ENCODE data around the gene NDRG4.

NDRG4 gene

DNA sequence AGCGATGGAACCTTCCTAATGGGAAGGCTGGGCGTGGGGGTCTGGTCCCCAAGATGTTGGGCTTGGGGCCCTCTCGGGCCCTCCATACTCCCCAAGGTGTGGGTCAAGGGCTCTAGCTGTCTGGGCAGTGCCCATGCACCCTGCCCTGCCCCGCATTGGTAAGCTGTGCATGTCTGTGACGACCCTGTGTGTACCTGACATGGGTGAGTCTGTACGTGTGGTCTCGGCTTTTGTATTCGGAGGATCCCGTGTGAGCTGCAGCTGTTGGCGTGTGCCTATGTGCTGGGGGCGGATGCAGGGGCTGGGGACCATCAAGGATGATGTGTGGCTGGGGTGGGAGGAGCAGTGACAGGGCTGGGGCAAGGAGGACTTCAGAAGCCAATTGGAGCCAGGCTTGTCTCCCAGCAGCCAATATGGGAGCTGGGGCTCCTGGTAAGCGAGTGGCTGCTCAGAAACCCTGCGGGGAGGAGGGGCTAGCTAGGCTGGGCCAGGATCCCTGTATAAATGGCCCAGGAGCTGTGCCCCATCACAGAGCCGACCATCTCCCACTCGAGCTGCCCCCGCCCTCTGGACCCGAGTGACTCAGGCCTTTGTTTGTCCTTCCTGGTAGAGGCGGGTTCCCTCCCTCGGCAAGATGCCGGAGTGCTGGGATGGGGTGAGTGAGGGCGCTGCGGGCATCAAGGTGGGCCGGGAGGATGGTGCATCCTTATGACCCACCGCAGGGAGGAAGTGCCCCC, at the start of gene NDRG4:
TSS of gene NDRG4 (plus strand) at position 529 of the 737 bp plus-strand sequence. CDS start at position 635, 106 bp downstream.
- DNase-seq, result peak; percentile 63

GRCh38 chr16:58450590-58450989, 49.4 kb upstream of the NDRG4 start:
- DNase-seq, result no peak

- no peak for DNase-seq
These were observed 48.7 kb upstream of the NDRG4 start for GRCh38 chr16:58451265-58451689.

DNA sequence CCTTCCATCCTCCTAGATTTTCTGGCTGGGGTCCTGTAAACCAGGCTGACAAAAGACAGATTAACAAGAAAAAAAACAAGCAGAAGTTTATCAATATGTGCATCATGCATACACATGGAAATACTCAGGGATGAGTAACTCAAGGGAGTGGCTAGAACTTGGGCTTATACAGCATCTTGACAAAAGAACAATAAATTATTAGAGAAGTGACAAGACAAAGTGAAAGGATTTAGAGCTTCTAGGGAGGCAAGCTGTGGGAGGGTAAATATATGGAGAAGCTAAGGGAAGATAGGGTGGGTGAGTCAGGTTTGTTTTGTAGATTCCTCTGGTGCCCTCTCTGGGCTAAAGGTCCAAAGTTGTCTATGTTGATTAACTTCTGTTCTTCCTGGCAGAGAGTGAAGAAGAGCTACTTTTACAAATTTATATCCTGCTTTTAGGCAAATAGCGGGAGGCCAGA, 48.0 kb upstream of the NDRG4 start:
- DNase-seq, result peak; percentile 83

DNA sequence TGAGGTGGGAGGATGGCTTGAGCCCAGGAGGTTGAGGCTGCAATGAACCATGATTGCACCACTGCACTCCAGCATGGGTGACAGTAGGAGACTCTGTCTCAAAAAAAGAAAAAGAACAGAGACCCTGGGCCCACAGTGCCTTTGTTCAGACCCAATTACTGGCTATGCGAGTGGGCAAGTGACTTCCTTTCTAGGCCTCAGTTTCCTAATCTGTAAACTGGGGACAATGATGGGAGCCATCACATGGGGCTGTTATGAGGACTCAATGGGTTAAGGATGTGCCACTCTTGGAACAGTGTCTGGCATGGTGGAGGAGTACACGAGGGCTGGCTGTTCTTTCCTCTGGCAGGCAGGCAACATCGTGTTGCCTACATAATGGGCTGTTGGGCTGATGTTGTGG, 47.3 kb upstream of the NDRG4 start:
- DNase-seq, result no peak

GRCh38 chr16:58454178-58454577, 45.8 kb upstream of the NDRG4 start:
- DNase-seq, result no peak

- DNase-seq, result no peak
These were observed 45.1 kb upstream of the NDRG4 start for GRCh38 chr16:58454856-58455255.

GRCh38 chr16:58455750-58456149, 44.2 kb upstream of the NDRG4 start:
- DNase-seq, result no peak

DNA sequence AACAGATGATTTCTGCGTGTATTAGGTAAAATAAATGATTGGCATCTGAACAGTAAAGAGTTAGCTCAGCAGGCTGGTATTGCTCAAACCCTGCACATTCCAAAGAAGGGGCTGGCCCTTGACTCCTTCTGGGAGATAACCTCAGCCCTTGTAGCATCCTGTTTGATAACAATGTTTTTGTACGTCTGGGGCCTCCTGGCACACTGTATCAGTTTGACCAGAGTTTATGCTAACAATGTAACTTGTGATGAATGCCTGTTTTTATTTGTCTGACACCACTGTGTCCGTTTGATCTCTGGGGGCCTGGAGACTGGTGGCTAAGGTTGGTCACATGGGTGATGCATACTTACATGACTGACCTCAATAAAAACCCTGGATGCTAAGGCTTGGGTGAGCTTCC, 43.8 kb upstream of the NDRG4 start:
- no peak for DNase-seq

- DNase-seq, result no peak
These were observed 41.2 kb upstream of the NDRG4 start for GRCh38 chr16:58458606-58459343.

DNA sequence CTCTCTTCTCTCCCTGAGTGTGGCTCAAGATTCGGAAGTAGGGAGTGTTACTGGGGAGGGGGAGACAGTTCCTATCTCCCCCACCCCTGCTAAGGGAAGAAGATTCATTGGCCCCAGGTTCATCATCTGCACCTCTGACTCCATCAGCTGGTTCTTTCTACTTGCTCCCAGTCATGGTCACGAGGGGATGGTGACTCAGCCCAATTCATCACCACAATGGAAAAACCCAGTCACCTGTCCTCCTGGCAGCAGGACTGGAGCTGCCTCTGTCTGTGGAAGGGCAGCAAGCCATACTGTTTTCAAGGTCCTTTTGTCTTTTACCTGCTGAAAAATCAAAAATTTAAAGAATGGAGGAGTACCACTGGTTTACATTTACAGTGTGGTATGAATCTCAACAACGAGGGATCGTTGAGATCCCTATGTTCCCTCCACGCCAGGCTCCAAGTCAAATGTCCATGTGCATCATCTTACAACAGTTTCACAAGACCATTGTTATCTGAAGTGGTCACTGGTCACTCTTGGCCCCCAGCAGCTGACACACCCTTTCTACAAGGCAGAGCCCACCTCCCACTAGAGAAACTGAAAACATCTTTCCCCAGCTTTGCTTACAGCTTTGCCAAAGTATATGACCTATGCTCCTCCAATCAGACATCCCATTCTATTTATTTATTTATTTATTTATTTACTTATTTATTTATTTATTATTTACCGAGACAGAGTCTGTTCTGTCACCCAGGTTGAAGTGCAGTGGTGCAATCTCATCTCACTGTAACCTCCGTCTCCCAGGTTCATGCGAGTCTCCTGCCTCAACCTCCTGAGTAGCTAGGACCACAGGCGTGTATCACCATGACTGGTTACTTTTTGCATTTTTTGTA, 40.4 kb upstream of the NDRG4 start:
- peak; percentile 76 for DNase-seq

GRCh38 chr16:58460219-58460610, 39.7 kb upstream of the NDRG4 start:
- DNase-seq, result no peak

- peak; percentile 42 for DNase-seq
These were observed 38.9 kb upstream of the NDRG4 start for GRCh38 chr16:58461056-58461455.

DNA sequence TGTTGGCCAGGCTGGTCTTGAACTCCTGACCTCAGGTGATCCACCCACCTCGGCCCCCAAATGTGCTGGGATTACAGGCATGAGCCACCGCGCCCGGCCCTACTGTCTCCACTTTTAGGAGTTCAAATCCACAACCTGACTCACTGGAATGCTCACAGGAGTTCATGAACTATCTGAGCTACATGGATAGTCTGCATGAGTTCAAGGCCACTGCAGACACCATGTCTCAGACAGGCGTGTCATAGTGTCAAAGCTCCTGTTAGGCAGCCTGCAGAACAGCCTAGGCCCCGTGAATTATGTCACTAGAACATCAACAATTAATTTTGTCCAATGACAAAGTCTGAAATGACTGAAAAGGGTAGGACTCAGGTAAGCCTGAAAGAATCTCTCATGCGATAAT, 38.3 kb upstream of the NDRG4 start:
- no peak for DNase-seq

DNA sequence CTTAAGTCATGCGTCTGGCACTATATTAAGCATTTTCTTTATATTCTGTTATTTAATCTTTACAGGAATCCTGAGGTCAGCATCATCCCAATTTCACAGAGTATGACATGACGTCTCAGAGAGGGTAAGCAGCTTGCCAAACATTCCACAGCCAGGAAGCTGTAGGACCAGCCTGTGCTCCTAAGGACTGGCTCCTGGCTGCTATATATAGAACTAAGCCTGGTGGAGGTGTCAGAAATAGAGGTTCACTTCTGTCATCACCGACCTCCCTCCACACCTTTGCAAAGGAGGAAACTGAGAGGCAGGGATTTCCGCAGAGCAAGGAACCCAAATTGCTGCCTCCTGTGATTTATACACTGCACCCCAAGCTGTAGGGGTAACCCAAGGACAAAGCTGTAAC, 37.9 kb upstream of the NDRG4 start:
- no peak for DNase-seq

DNA sequence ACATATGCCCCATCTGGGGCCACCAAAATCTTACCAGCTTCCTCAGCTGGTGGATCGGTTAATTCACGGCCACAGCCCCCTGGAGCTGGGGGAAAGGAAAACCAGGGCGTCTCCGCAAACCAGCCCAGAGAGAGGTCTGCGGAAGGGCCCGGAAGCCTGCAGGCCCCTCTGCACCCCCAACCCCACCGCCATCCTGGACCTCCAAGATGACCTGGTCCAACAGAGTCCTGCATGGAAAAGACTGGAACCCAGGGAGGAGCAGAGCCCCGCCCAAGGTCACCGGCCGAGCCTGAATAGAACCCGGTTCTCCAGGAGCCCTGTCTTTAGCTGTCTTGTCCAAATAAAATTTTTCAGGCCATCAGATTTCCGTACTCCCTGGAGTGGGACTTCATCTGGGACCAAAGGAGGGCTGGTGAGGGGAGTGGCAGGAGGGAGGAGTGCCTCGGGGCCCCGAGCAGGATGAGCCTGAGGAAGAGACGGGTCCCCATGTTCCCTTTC, 37.4 kb upstream of the NDRG4 start:
- no peak for DNase-seq

GRCh38 chr16:58462997-58463941, 36.7 kb upstream of the NDRG4 start:
- DNase-seq, result no peak

DNA sequence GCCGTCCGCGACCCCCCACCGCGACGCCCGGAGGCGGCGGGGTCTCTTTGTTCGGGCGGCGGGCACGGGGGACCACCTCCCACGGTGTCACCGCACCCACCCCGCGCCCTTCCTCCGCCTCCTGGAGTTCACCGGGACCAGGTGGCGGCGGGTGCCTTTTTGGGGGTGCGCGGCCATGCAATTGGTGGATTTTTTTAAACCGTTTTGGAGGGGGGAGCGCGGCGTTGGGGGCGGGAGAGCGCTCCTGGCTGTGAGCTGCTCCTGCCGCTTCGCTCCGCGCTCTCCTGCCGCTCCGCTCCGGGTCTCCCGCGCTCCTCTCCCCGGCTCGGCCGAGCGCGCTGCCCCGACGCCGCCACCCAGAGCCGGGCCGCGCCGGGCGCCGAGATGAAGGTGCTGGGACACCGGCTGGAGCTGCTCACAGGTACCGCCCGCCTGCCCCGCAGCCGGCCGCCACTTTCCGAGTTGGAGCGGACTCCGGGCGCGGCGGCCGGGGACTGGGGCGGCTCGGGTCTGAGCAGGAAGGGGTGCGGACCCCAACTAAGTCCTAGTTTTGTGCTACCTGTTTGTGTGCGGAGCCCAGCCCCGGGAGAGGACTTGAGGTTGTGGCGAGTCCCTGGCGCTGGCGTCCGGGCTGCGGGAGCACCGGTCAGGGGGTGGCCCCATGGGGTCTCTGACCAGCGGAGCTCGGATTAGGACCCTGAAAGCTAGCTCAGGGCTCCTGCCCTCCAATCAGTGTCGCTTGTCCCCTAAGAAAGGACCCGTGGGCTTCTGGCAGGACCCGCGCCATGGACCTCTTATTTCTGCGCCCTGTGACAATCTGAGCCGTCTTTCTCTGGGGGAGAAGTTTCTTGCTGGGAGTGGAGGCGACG, 35.7 kb upstream of the NDRG4 start:
- DNase-seq, result no peak

DNA sequence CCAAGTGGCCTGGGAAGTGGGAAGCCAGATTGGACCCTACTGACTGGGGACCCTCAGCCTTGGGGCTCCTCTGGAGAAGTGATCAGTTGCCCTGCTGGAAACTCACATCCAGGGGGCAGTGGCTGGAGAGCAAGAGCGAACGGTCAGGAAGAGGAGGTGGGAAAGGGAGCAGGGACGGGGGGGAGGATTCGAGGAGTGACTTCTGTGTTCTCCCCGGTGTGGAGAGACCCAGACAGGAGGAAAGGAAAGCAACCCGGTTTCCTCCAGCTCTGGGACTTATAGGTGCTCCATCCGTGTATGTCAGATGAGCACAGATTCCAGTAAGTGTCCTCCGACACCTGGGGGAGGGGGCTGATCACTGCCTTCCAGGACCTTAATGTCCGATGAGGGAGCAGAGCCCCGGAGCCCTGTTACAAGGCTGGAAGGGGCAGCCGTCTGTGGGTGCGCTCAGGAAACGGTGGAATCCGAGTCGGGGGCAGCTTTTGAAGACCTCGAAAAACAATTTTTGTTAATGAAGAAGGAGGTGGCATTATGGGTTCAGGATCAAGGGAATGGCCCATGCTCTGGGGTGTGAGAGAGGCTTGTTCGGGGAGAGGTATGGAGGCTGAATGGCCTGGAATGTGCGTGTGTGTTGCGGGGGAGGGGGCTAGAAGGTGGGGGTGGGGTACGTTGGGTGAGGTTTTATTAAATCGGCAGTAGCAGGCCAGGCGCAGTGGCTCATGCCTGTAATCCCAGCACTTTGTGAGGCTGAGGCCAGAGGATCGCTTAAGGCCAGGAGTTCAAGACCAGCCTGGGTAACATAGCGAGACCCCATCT, 34.8 kb upstream of the NDRG4 start:
- no peak for DNase-seq

DNA sequence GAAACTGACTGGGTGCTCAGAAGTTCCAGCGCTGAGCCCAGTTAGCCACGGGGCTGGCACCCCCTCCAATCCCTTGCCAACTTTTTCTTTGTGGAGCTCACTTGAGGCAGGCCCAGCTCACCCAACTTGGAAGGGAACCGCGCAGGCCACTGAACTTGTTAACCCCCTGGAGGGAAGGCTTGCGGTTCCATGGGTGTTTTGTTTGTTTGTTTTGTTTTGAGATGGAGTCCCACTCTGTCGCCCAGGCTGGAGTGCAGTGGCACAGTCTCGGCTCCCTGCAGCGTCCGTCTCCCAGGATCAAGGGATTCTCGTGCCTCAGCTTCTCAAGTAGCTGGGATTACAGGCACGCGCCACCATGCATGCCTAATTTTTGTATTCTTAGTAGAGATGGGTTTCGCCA, 34.1 kb upstream of the NDRG4 start:
- no peak for DNase-seq

All from HCEC 1CT (cell line).